ENCODE data around the gene OR7C1.
"Not testable (repeated sequence)": the region's sequence is repeated elsewhere in the genome, so short reads cannot be mapped to it uniquely, and the experiment has no call there.

The OR7C1 gene

GRCh38 chr19:14765403-14765802, 69.6 kb downstream of the OR7C1 start:
- DNase-seq (ENCODE audit: low spot score), result not testable (repeated sequence)

- DNase-seq (ENCODE audit: low spot score), result no peak
Observed at GRCh38 chr19:14764401-14764800, 70.6 kb downstream of the OR7C1 start.

DNA sequence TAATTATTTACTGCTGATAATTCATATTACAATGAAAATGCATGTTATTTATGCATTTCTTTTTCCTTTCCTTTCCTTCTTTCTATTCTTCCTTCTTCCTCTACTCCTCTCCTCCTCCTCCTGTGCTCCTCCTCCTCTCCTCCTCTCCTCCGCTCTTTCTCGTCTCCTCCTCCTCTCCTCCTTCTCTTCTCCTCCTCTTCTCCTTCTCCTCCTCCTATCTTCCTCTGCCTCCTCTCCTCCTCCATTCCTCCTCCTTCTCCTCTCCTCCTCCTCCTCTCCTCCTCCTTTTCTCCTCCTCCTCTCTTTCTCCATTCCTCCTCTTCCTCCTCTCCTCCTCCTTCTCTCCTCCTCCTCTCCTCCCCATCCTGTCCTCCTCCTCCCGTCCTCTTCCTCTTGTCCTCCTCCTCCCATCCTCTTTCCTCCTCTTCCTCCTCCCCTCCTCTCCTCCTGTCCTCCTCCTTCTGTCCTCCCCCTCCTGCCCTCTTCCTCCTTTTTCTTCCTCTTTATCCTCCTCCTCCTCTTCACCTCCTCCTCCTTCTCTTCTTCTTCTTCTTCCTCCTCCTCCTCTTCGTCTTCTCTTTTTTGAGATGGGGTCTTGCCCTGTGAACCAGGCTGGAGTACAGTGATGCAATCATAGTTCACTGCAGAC, 71.4 kb downstream of the OR7C1 start:
- DNase-seq (ENCODE audit: low spot score), result no peak

GRCh38 chr19:14762111-14762510, 72.9 kb downstream of the OR7C1 start:
- no peak for DNase-seq (ENCODE audit: low spot score)

GRCh38 chr19:14761607-14762006, 73.4 kb downstream of the OR7C1 start:
- DNase-seq (ENCODE audit: low spot score), result no peak

GRCh38 chr19:14758816-14759215, 76.2 kb downstream of the OR7C1 start:
- DNase-seq (ENCODE audit: low spot score), result no peak

GRCh38 chr19:14748601-14749000, 86.4 kb downstream of the OR7C1 start:
- no peak for DNase-seq (ENCODE audit: low spot score)
